ENCODE data around the gene IGSF3.
"Not testable (repeated sequence)": the region's sequence is repeated elsewhere in the genome, so short reads cannot be mapped to it uniquely, and the experiment has no call there.

- TF ChIP-seq CTCF, POLR2A, EP300, POLR2AphosphoS5 (IDR thresholded peaks at IDR 0.05): not testable (repeated sequence)
Measured at GRCh38 chr1:116622496-116622895, 45.0 kb downstream of the IGSF3 start.
